HEK293T (cell line): ENCODE results near the gene SNAP29.

Source experiments
- CTCF ChIA-PET: fragments of 350-600 bp; formaldehyde crosslinking; extraction: SDS; loops from one replicate; lab custom pipeline; 2021; ENCODE audit warnings: antibody characterized with exemption, inconsistent platforms; lab: Yijun Ruan, JAX
- POLR2A ChIA-PET: fragments of 350-600 bp; formaldehyde crosslinking; extraction: SDS; loops from one replicate; lab custom pipeline; 2020; ENCODE audit warnings: antibody characterized with exemption, inconsistent platforms; lab: Yijun Ruan, JAX
- DNase-seq: peaks from one replicate; pipeline ENCODE4 v3.0.0; 2012; ENCODE audit warnings: mixed read lengths; ENCODE audit errors: extremely low spot score
- ARNT ChIP-seq: fragments of 450-650 bp; IDR thresholded peaks from 2 replicates; pipeline ENCODE4 v1.6.1; 2017; ENCODE audit warnings: mild to moderate bottlenecking
- BHLHE40 ChIP-seq: fragments of 450-650 bp; IDR thresholded peaks from 2 replicates; pipeline ENCODE4 v1.6.1; 2016; ENCODE audit warnings: mild to moderate bottlenecking, moderate library complexity, borderline replicate concordance
- CTBP1 ChIP-seq: fragments of 450-650 bp; IDR thresholded peaks from 2 replicates; pipeline ENCODE4 v1.6.1; 2016; ENCODE audit warnings: borderline replicate concordance
- ELF4 ChIP-seq: fragments of 450-650 bp; IDR thresholded peaks from 2 replicates; pipeline ENCODE4 v1.6.1; 2017; ENCODE audit warnings: antibody characterized with exemption
- FOXA1 ChIP-seq: fragments of 450-650 bp; IDR thresholded peaks from 2 replicates; pipeline ENCODE4 v1.6.1; 2016; ENCODE audit warnings: mild to moderate bottlenecking
- FOXK2 ChIP-seq: fragments of 450-650 bp; IDR thresholded peaks from 2 replicates; pipeline ENCODE4 v1.6.1; 2016; ENCODE audit warnings: mild to moderate bottlenecking
- FOXM1 ChIP-seq: fragments of 450-650 bp; IDR thresholded peaks from 2 replicates; pipeline ENCODE4 v1.6.1; 2017; ENCODE audit warnings: mild to moderate bottlenecking, borderline replicate concordance
- HDGF ChIP-seq: fragments of 450-650 bp; IDR thresholded peaks from 2 replicates; pipeline ENCODE4 v1.6.1; 2017; ENCODE audit warnings: antibody characterized with exemption, borderline replicate concordance
- L3MBTL2 ChIP-seq: fragments of 450-650 bp; conservative IDR thresholded peaks from 2 replicates; pipeline ENCODE4 v1.6.1; 2016; ENCODE audit warnings: mild to moderate bottlenecking
- LEF1 ChIP-seq: fragments of 450-650 bp; IDR thresholded peaks from 2 replicates; pipeline ENCODE4 v1.6.1; 2017; ENCODE audit warnings: mild to moderate bottlenecking, borderline replicate concordance
- NFRKB ChIP-seq: fragments of 450-650 bp; IDR thresholded peaks from 2 replicates; pipeline ENCODE4 v1.6.1; 2016; ENCODE audit warnings: mild to moderate bottlenecking, moderate library complexity
- PKNOX1 ChIP-seq: fragments of 450-650 bp; IDR thresholded peaks from 2 replicates; pipeline ENCODE4 v1.6.1; 2016
- SP1 ChIP-seq: fragments of 450-650 bp; IDR thresholded peaks from 2 replicates; pipeline ENCODE4 v1.6.1; 2017
- SUZ12 ChIP-seq: fragments of 450-650 bp; IDR thresholded peaks from 2 replicates; pipeline ENCODE4 v1.6.1; 2016; ENCODE audit warnings: mild to moderate bottlenecking
- TARDBP ChIP-seq: fragments of 450-650 bp; IDR thresholded peaks from 2 replicates; pipeline ENCODE4 v1.6.1; 2016
- ZNF384 ChIP-seq: fragments of 450-650 bp; IDR thresholded peaks from 2 replicates; pipeline ENCODE4 v1.6.1; 2016

SNAP29 gene

GRCh38 chr22:20840646-20841371, 18.0 kb upstream of the SNAP29 start:
- ChIA-PET CTCF (no interaction called here), POLR2A (no interaction called here)
- TF ChIP-seq L3MBTL2 = no peak
- TF ChIP-seq FOXM1 = no peak
- TF ChIP-seq LEF1 = no peak
- no peak for TF ChIP-seq FOXA1
- no peak for TF ChIP-seq NFRKB
- TF ChIP-seq ZNF384 = no peak
- TF ChIP-seq HDGF = no peak
- no peak for TF ChIP-seq CTBP1
- no peak for TF ChIP-seq ARNT
- no peak for TF ChIP-seq SP1
- TF ChIP-seq TARDBP = no peak
- no peak for TF ChIP-seq ELF4
- no peak for TF ChIP-seq PKNOX1
- no peak for TF ChIP-seq BHLHE40
- TF ChIP-seq SUZ12 = no peak
- TF ChIP-seq FOXK2 = no peak
- no peak for DNase-seq

DNA sequence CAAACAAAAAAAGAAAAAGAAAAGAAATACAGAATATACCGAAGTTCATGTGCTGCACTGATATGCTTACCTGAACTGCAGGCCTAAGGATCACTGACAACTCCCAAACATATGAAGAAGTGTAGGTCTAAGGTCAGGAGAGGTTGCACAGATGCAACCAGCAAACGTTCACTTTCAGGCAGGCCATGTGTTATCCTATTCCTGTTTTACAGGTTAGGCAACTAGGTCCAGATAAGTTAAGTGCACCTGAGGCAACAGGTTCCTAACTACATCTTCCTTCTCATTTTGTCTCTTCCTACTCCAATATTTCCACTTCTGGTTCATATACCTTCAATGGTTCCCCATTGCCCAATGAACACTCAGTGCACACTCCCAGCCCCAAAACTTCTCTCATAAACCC, 15.3 kb upstream of the SNAP29 start:
- DNase-seq = no peak
- ChIA-PET POLR2A (no interaction called here), CTCF (no interaction called here)
- TF ChIP-seq ZNF384 (no peak), TARDBP (no peak), HDGF (no peak), FOXA1 (no peak), NFRKB (no peak), ELF4 (no peak)

GRCh38 chr22:20844055-20845037, 14.5 kb upstream of the SNAP29 start:
- ChIA-PET CTCF (no interaction called here), POLR2A (no interaction called here)
- no peak for TF ChIP-seq ZNF384
- TF ChIP-seq TARDBP = no peak
- no peak for TF ChIP-seq ELF4
- TF ChIP-seq L3MBTL2 = no peak
- TF ChIP-seq BHLHE40 = no peak
- TF ChIP-seq SP1 = no peak
- TF ChIP-seq FOXK2 = no peak
- no peak for DNase-seq

- POLR2A ChIA-PET = interaction anchor here (1.2 kb wide), 1 partner anchor 9 kb away, joined by 4 read pairs; no protein-coding TSS in a partner anchor
- CTCF ChIA-PET = no interaction called here
- DNase-seq = no peak
- no peak for TF ChIP-seq CTBP1
- no peak for TF ChIP-seq FOXK2
- TF ChIP-seq BHLHE40 = no peak
- TF ChIP-seq SUZ12 = no peak
- TF ChIP-seq PKNOX1 = no peak
- TF ChIP-seq L3MBTL2 = no peak
- no peak for TF ChIP-seq NFRKB
- TF ChIP-seq HDGF = no peak
- no peak for TF ChIP-seq TARDBP
- TF ChIP-seq ARNT = no peak
- TF ChIP-seq SP1 = no peak
- TF ChIP-seq ZNF384 = no peak
- no peak for TF ChIP-seq FOXM1
- TF ChIP-seq LEF1 = no peak
- TF ChIP-seq FOXA1 = no peak
Observed at GRCh38 chr22:20847318-20847822, 11.4 kb upstream of the SNAP29 start.

DNA sequence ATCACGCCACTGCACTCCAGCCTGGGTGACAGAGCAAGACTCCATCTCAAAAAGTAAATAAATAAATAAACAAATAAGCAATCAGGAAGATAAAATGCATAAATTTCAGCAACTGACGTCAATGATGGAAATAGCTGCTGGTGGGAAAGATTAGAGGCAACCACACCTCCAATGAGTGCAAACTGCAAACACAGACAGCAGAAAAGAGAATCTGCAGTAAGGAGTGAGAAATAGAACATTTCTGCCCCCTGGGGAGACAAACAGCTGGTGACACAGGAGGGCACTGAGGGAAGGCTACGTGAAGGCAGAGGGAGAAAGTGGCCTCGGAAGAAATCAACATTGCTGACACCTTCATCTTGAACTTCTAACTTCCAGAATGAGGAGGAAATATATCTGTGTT, 6.7 kb upstream of the SNAP29 start:
- CTCF ChIA-PET = no interaction called here
- TF ChIP-seq TARDBP = no peak
- TF ChIP-seq SP1 = no peak
- no peak for TF ChIP-seq CTBP1
- TF ChIP-seq ZNF384 = no peak
- no peak for TF ChIP-seq FOXA1
- no peak for TF ChIP-seq L3MBTL2
- TF ChIP-seq SUZ12 = no peak
- no peak for TF ChIP-seq ELF4
- no peak for TF ChIP-seq NFRKB
- TF ChIP-seq HDGF = no peak
- no peak for TF ChIP-seq BHLHE40
- TF ChIP-seq LEF1 = no peak
- TF ChIP-seq FOXK2 = no peak
- TF ChIP-seq FOXM1 = no peak
- TF ChIP-seq ARNT = no peak
- TF ChIP-seq PKNOX1 = no peak

More for the DNA sequence above, 6.7 kb upstream of the SNAP29 start:
- POLR2A ChIA-PET = no interaction called here
- no peak for DNase-seq
